Urinary bladder (tissue), 4 donors: ENCODE data around the gene AGAP1. TPM values are rescaled to one million over a fixed set of nuclear protein-coding genes. Genes with fewer than 3 reads are reported as not detected.

ENCODE experiments used
- DNase-seq: peaks from one replicate; pipeline ENCODE4 v3.0.0-alpha.2; 2015; ENCODE audit errors: extremely low spot score
- H3K27ac ChIP-seq: one replicate; pipeline ENCODE4 v1.5.1; 2013; ENCODE audit warnings: low read depth, mild to moderate bottlenecking, moderate library complexity
- H3K36me3 ChIP-seq: one replicate; pipeline ENCODE4 v1.6.1; 2013; ENCODE audit warnings: mild to moderate bottlenecking, moderate library complexity; ENCODE audit not compliant: insufficient read depth
- H3K4me1 ChIP-seq: one replicate; pipeline ENCODE4 v1.6.1; 2013; ENCODE audit warnings: mild to moderate bottlenecking, moderate library complexity; ENCODE audit not compliant: insufficient read depth
- H3K4me3 ChIP-seq: one replicate; pipeline ENCODE4 v1.5.1; 2013; ENCODE audit warnings: low read depth, low read length
- WGBS: extraction: QIAGEN DNeasy Blood & Tissue Kit; methylation state at CpG from one replicate; pipeline ENCODE4 v1.1.7; 2013; 5-methylcytosine and 5-hydroxymethylcytosine counted together
- polyA plus RNA-seq: library from polyadenylated mRNA; stranded (reverse); fragments of 200-250 nt; gene quantifications from one replicate; pipeline ENCODE4 v1.2.3, GENCODE V29; 2013
- total RNA-seq: library from RNA; depleted of rRNA; stranded (reverse); fragments of >200 nt; gene quantifications from one replicate; pipeline ENCODE4 v1.2.3, GENCODE V29; 2014
- donor health status: healthy with polysubstance abuse.
- donor health status: healthy.

AGAP1 gene
- total and polyA plus RNA-seq, 2 donors: 12.8 to 24.7 TPM

GRCh38 chr2:235640926-235641723 lies 147.3 kb downstream of the AGAP1 start:
- no peak for DNase-seq
- Histone ChIP-seq H3K36me3 (no peaks in the 10 kb centered on the region), H3K27ac (no peak overlapping the region), H3K4me1 (no peaks in the 10 kb centered on the region), H3K4me3 (no peak overlapping the region)
- 34% methylated on average over 11 of the region's 11 CpGs for WGBS

- no peaks in the 10 kb centered on the region for H3K4me1 ChIP-seq
Measured at GRCh38 chr2:235641956-235642355, 148.1 kb downstream of the AGAP1 start.

GRCh38 chr2:235642446-235643098 lies 148.7 kb downstream of the AGAP1 start:
- H3K4me3 ChIP-seq: no peak overlapping the region
- H3K27ac ChIP-seq: no peak overlapping the region
- no peaks in the 10 kb centered on the region for H3K4me1 ChIP-seq
- 80% methylated on average over 9 of the region's 9 CpGs for WGBS
- no peak for DNase-seq
- no peaks in the 10 kb centered on the region for H3K36me3 ChIP-seq

More at GRCh38 chr2:235641956-235642355, 148.1 kb downstream of the AGAP1 start:
- Histone ChIP-seq H3K27ac (no peak overlapping the region), H3K4me3 (no peak overlapping the region), H3K36me3 (no peaks in the 10 kb centered on the region)
- no peak for DNase-seq
- WGBS: 82% methylated on average over 8 of the region's 8 CpGs

DNA sequence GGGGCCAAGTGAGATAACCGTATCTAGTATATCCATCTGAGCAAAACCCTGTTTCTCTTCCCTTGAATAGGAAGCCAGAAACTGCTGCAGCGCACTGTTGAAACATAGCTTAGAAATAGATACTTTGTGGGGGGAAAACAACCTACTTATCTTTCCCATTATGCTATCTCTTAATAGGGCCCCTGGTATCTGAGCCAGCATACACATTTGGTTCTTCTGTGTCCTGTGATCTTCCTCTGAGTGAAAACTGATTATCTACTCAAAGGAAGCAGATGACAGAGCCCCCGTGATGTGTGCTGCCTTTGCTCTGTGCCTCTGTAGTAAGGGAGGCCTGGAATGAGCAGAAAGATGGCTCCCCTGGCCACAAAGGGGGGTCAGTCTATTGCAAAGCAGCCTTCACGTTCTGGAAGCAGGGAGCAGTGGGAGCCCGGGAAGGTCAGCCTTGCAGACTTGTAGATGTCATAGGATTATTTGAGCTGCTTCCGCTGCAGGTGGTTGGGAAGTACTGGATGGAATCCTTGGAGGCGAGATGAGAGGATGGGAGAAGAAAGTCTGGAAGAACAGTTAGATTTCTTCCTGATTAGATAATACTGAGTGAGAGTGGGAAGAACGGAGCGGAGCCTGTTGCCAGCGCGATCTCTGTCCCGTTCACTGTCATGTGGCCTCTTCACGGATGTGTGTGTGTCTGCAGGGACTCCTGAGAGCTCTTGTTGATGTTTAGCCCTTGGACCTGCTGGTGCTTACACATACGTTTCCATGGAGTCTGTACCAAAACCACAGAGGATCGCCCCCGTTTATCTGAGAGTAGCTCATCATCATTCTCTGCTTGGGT lies 150.1 kb downstream of the AGAP1 start:
- DNase-seq: no peak
- H3K4me3 ChIP-seq: no peak overlapping the region
- no peak overlapping the region for H3K27ac ChIP-seq
- WGBS: 56% methylated on average over 16 of the region's 16 CpGs
- H3K4me1 ChIP-seq: no peaks in the 10 kb centered on the region
- H3K36me3 ChIP-seq: no peaks in the 10 kb centered on the region

DNA sequence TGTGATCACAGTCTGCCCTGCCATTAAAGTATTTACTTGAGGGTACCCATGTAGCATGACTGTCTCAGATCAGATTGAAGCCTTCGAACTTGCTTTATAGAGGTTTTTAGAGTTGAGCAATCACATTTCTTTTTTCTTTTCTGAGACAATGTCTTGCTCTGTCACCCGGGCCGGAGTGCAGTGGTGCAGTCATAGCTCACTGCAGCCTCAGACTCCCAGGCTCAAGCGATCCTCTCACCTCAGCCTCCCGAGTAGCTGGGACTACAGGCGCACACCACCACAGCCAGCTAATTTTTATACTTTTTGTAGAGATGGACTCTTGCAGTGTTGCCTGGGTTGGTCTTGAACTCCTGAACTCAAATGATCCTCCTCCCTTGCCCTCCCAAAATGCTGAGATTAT lies 153.4 kb downstream of the AGAP1 start:
- whole genome bisulfite sequencing: 96% methylated on average over 6 of the region's 6 CpGs
- no peak overlapping the region for H3K4me3 ChIP-seq
- H3K36me3 ChIP-seq: no peaks in the 10 kb centered on the region
- no peaks in the 10 kb centered on the region for H3K4me1 ChIP-seq
- no peak overlapping the region for H3K27ac ChIP-seq
- no peak for DNase-seq

- 39% methylated on average over 3 of the region's 3 CpGs for WGBS
- no peak overlapping the region for H3K4me3 ChIP-seq
- no peaks in the 10 kb centered on the region for H3K36me3 ChIP-seq
- DNase-seq: no peak
- H3K27ac ChIP-seq: no peak overlapping the region
- H3K4me1 ChIP-seq: no peaks in the 10 kb centered on the region
Measured at GRCh38 chr2:235647877-235648276, 154.0 kb downstream of the AGAP1 start.

DNA sequence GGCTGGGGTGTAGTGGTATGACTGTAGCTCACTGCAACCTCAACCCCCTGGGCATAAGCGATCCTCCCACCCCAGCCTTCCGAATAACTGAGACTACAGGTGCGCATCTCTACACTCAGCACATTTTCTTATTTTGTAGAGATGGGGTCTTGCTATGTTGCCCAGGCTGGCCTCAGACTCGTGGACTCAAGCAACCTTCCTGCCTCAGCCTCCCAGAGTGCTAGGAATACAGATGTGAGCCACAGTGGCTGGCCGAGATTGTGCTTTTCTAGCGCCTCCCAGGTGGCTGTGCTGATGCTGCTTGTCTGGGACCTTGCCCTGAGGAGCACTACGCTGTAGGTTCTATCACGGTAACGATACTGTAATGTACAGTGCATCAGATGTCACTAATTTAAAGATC lies 155.6 kb downstream of the AGAP1 start:
- Histone ChIP-seq H3K4me1 (no peaks in the 10 kb centered on the region), H3K4me3 (no peak overlapping the region), H3K36me3 (no peaks in the 10 kb centered on the region), H3K27ac (no peak overlapping the region)
- WGBS: 85% methylated on average over 9 of the region's 9 CpGs
- no peak for DNase-seq

DNA sequence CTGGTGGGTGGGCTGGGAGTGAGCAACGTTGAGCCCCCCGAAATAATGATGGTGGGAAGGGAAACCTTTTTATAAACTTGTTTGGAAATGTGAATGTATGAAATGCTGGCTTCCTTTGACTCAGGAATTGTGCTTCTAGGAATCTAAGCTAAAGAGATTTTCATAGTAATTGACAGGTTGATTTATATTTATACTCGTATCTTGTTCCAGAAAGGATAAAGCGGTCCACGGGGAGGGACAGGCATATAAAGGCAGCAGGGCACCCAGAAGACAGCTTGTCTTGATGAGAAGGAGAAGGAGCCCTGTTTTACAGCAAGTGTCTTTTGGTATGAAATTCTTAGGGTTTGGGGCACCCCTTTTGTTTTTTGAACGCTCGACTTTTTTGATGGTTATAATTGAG lies 157.8 kb downstream of the AGAP1 start:
- Histone ChIP-seq H3K4me1 (no peaks in the 10 kb centered on the region), H3K36me3 (no peaks in the 10 kb centered on the region), H3K27ac (no peak overlapping the region), H3K4me3 (no peak overlapping the region)
- DNase-seq: no peak
- 80% methylated on average over 7 of the region's 7 CpGs for WGBS

- WGBS: 69% methylated on average over 9 of the region's 9 CpGs
- DNase-seq: no peak
- Histone ChIP-seq H3K4me3 (no peak overlapping the region), H3K4me1 (no peaks in the 10 kb centered on the region), H3K27ac (no peak overlapping the region), H3K36me3 (no peaks in the 10 kb centered on the region)
Measured at GRCh38 chr2:235654103-235654813, 160.4 kb downstream of the AGAP1 start.

GRCh38 chr2:235658351-235659174 lies 164.7 kb downstream of the AGAP1 start:
- no peaks in the 10 kb centered on the region for H3K4me1 ChIP-seq

DNA sequence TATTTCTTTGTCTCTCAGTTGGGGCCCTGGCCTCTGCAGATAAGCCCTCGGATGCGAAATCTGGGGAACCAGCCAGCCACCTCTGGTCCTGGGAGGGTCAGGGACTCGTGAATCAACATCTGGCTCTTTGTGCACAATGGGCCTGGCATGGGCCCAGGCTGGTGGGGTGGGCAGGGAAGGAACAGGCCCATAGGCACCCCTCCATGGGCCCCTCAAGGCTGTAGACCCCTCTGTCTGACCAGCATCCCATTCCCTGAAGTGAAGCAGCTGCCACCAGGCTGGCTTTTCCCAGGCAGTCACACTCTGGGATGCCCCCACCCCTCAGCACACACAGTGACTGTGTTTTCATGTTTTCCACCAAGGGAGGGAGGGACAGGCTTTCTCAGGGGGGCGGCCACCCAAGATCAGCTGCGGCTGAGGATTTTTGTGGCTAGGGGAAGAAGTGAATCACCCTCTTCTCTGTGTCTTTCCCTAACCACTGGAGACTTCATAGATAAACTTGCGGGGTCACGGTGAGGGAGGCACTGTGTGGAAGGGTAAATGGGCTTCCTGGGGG lies 166.0 kb downstream of the AGAP1 start:
- no peaks in the 10 kb centered on the region for H3K4me1 ChIP-seq

More at GRCh38 chr2:235658351-235659174, 164.7 kb downstream of the AGAP1 start:
- WGBS: 59% methylated on average over 20 of the region's 20 CpGs
- Histone ChIP-seq H3K36me3 (no peaks in the 10 kb centered on the region), H3K27ac (no peak overlapping the region), H3K4me3 (no peak overlapping the region)
- no peak for DNase-seq

DNA sequence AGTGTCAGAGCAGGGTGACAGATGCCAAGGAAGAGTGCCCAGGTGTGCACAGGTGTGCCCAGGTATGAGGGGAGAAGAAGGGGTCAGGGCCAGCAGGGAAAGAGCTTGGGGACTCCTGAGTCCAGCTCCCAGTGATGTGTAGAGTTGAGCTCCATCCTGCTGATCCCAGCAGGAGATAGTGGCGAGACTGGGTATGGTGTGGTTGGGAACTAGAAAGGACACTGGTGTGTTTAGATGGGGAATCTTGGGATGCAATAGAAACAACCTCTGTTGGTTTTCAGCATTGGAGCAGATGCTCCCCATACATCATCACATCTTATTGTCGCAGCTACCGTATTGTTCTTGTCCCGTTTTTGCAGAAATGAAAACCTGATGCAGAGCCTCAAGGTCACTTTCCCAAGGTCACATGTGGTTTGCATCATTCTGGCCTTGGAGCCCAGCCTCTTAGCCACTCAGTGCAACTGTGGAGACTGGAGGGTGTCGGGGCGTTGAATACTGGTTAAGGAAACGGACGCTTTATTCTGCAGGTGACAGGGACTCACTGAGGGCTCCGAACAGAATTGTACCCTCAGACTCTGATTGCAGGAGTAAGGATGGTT lies 166.7 kb downstream of the AGAP1 start:
- no peak for DNase-seq
- Histone ChIP-seq H3K4me1 (no peaks in the 10 kb centered on the region), H3K27ac (no peak overlapping the region), H3K4me3 (no peak overlapping the region), H3K36me3 (no peaks in the 10 kb centered on the region)
- 91% methylated on average over 9 of the region's 9 CpGs for WGBS

More for the DNA sequence above, 166.0 kb downstream of the AGAP1 start:
- DNase-seq: no peak
- Histone ChIP-seq H3K36me3 (no peaks in the 10 kb centered on the region), H3K27ac (no peak overlapping the region), H3K4me3 (no peak overlapping the region)
- 43% methylated on average over 7 of the region's 7 CpGs for WGBS
